Posterior cingulate gyrus (tissue), 11 donors: ENCODE results near the gene SUV39H1.

Experiments used
- DNase-seq, 10 donors: peaks; one replicate each; pipeline versions ENCODE4 v3.0.0 to v3.0.0-alpha.2; 2020 to 2021; ENCODE audit warnings: mixed read lengths in 3 of 10
- intact Hi-C: fragments of 100-400 bp; cut with DNase I; formaldehyde crosslinking; loops from one replicate; pipeline ENCODE4 v1.15.1; 2023

SUV39H1 gene

DNA sequence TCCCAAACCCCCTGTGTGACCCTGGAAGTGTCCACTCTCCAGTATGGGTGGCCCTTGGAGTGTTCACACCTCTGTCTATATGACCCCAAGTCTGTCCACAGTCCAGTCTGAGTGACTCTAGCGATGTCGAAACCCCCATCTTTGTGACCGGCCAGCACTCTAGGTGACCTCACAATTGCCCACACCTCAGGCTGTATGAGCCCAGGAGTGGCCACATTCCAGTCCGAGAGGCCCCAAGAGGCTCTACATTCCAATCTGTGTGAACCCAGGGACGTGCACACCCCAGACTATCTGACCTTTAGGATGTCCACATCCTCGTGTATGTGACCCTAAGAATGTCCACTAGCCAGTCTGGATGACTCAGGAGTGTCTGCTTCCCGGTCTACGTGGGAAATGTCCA, 57.7 kb downstream of the SUV39H1 start:
- intact Hi-C loops: no loop called here
- no peak for DNase-seq
